ENCODE results near the gene BIN2. TPM values are rescaled to one million over a fixed set of nuclear protein-coding genes. Genes with fewer than 3 reads are reported as not detected.

BIN2 gene
- total and polyA plus RNA-seq, 9 of the 15 experiments (the other 6 are each of a cell fraction or from before 2014, with no cell fraction given) = 0.04 to 0.39 (median 0.25) TPM; not detected in 1

- Histone ChIP-seq H4K20me1 (replicated peaks; ENCODE audit: control insufficient read depth, insufficient read depth, low read length) (no peaks in the 10 kb centered on the region), H2AFZ (ENCODE audit: low read depth, low read length) (peak overlapping the region; percentile 81), H3K4me1 (replicated peaks in 1 of 2; ENCODE audit: control insufficient read depth in 2 of 2, insufficient read depth in 2 of 2, low read length in 2 of 2) (peaks cover 33 to 53% of the 10 kb centered on the region in 2 experiments), H3K4me2 (ENCODE audit: insufficient read depth, low read length) (peak overlapping the region; percentile 59; the same call in 1 of the 2 replicates), H3K27me3 (ENCODE audit: control insufficient read depth in 2 of 2, insufficient read depth in 2 of 2, low read length in 2 of 2) (no peaks in the 10 kb centered on the region), H3K4me3 (no peak overlapping the region), H3K36me3 (ENCODE audit: control insufficient read depth, insufficient read depth, low read length) (no peaks in the 10 kb centered on the region), H3K9ac (ENCODE audit: insufficient read depth in 1 of 2, low read depth in 2 of 2, low read length in 2 of 2) (peak overlapping the region; percentile 27 to 41; a peak in 3 of 4 replicates), H3K9me3 (replicated peaks; ENCODE audit: control insufficient read depth, insufficient read depth, low read depth, low read length) (no peaks in the 10 kb centered on the region; the same call in 1 of the 2 replicates), H3K27ac (ENCODE audit: extremely low read depth, low read depth, low read length) (peak overlapping the region; percentile 16), H3K79me2 (ENCODE audit: control insufficient read depth, insufficient read depth, low read length) (no peaks in the 10 kb centered on the region), H3K9me1 (ENCODE audit: control insufficient read depth, insufficient read depth, low read length) (no peaks in the 10 kb centered on the region)
- intact Hi-C loops (cut with micrococcal nuclease) (no loop called here), in situ Hi-C loops (cut with MboI) (no loop called here)
- DNase-seq (ENCODE audit: extremely low read depth in 1 of 4, low spot score in 3 of 4) (no peak), FAIRE-seq (peak; percentile 55), ATAC-seq (peak; percentile 7; the same call in 2 of the 3 replicates)
- ChIA-PET CTCF (ENCODE audit: low intra/inter-chr PET ratio) (no interaction called here), POLR2A (interaction anchor here (0.7 kb wide), 1 partner anchor 1279 kb away, joined by 3 read pairs; no protein-coding TSS in a partner anchor)
- BruUV-seq (replicated peaks) = no TSS peak
- TF ChIP-seq RFX1 (IDR thresholded peaks at IDR 0.05) = peak; percentile 56; the same call in 1 of the 2 replicates
- 0 out of 2 replicates have a peak, but pooled peaks have one; percentile 15 for TF ChIP-seq HMBOX1 (IDR thresholded peaks at IDR 0.05)
- 0 out of 2 replicates have a peak, but pooled peaks have one; percentile 12 for TF ChIP-seq DPF2 (IDR thresholded peaks at IDR 0.05)
- no peak for TF ChIP-seq DEAF1 (CRISPR knock-in tag; IDR thresholded peaks at IDR 0.05)
- 13% methylated on average over 3 of the region's 3 CpGs for WGBS (ENCODE audit: insufficient coverage, low coverage, missing lambda C conversion rate)
Measured at GRCh38 chr12:51318846-51319599, 5.0 kb downstream of the BIN2 start.

All from K562 (cell line).